ENCODE measurements around the gene GLIS1. TPM values are rescaled to one million over a fixed set of nuclear protein-coding genes. Genes with fewer than 3 reads are reported as not detected.

The GLIS1 gene
- total RNA-seq (2021) (0.13 and 0.24 TPM in 2 replicates), Bru-seq, nascent RNA (percentile 14 among the genes with signal in this experiment), BruChase-seq, experiment 1, labeled RNA remaining after a 2-hour chase (percentile 20 among the genes with signal in this experiment), BruChase-seq, experiment 2, labeled RNA remaining after a 6-hour chase (percentile 25 among the genes with signal in this experiment)
- long read RNA-seq: 0 reads

DNA sequence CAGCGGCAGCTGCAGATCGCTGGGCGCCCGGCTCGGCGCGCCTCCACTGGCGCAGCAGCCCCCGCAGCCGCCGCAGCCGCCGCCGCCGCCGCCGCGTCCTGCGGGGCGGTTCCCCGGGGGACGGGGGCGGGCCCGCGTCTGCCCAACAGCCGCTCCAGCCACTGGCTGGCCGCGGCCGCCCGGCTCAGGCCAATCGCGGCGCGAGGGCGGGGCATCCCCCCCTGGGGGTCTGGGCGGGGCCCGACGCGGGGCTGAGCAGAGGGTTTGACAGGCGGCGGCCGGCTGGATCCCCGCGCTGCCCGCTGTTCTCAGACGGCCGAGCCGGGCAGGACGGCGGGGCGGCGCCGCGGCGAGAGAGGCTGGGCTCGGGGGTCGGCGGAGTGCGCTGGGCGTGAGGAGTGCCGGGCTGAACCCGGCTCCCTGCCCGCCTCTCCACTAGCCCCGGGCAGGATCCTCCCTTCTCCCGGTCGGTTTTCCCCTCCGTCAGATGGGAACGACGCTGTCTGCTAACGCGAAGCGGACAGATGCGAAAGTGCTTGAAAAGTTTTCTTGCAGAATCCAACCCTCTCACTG, at the start of gene GLIS1:
Gene GLIS1 (minus strand): TSS at position 56 of the 573 bp plus-strand sequence. CDS start 1,100 bp downstream, outside the sequence.
- no peak for TF ChIP-seq EZH2 (IDR thresholded peaks at IDR 0.05; ENCODE audit: borderline replicate concordance, low read depth, low read length, poor library complexity, severe bottlenecking)
- TF ChIP-seq, protein P1, sequence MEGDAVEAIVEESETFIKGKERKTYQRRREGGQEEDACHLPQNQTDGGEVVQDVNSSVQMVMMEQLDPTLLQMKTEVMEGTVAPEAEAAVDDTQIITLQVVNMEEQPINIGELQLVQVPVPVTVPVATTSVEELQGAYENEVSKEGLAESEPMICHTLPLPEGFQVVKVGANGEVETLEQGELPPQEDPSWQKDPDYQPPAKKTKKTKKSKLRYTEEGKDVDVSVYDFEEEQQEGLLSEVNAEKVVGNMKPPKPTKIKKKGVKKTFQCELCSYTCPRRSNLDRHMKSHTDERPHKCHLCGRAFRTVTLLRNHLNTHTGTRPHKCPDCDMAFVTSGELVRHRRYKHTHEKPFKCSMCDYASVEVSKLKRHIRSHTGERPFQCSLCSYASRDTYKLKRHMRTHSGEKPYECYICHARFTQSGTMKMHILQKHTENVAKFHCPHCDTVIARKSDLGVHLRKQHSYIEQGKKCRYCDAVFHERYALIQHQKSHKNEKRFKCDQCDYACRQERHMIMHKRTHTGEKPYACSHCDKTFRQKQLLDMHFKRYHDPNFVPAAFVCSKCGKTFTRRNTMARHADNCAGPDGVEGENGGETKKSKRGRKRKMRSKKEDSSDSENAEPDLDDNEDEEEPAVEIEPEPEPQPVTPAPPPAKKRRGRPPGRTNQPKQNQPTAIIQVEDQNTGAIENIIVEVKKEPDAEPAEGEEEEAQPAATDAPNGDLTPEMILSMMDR (conservative IDR thresholded peaks at IDR 0.05; ENCODE audit: low read depth, low read length): no peak
- ChIA-PET POLR2A (ENCODE audit: low non-redundant PET) (no interaction called here), CTCF (no interaction called here)
- Histone ChIP-seq H3K4me3 (ENCODE audit: low read depth, low read length, poor library complexity, severe bottlenecking) (peak within 1 kb of the TSS; percentile 40), H3K9me3 (ENCODE audit: low read depth, low read length, poor library complexity, severe bottlenecking) (no peaks in the 10 kb centered on the region), H3K27ac (ENCODE audit: low read depth, low read length, poor library complexity, severe bottlenecking) (no peak within 1 kb of the TSS), H3K27me3 (replicated peaks; ENCODE audit: insufficient read depth, low read depth, low read length, poor library complexity) (peaks cover 36% of the 10 kb centered on the region), H3K4me1 (ENCODE audit: insufficient read depth, low read length, poor library complexity, severe bottlenecking) (peaks cover 6% of the 10 kb centered on the region), H3K36me3 (ENCODE audit: insufficient read depth, low read length, poor library complexity, severe bottlenecking) (no peaks in the 10 kb centered on the region)
- DNase-seq (ENCODE audit: low spot score): peak; percentile 81
- BruUV-seq (replicated peaks): no TSS peak
- intact Hi-C loops (cut with micrococcal nuclease; ENCODE audit: unreplicated experiment): no loop called here

DNA sequence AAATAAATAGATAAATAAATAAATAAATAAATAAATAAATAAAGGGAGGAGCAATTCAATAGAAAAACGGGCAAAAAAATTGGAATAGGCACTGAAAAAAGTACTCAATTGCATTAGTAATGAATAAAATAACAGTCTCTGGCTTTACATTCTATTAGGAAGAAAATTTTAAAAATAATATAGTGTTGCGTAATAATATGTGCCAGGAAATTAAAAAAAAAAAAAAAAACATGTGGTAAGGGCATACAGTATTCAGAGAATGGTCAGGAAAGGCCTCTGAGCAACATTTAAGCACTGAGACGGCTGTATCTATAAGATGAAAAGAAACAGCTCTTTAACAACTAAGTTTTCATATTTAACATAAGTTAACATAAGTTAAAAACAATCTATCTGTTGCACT, 48.7 kb upstream of the GLIS1 start:
- Histone ChIP-seq H3K4me1 (ENCODE audit: insufficient read depth, low read length, poor library complexity, severe bottlenecking) (no peaks in the 10 kb centered on the region), H3K36me3 (ENCODE audit: insufficient read depth, low read length, poor library complexity, severe bottlenecking) (peaks cover 10% of the 10 kb centered on the region), H3K4me3 (ENCODE audit: low read depth, low read length, poor library complexity, severe bottlenecking) (no peak overlapping the region), H3K9me3 (ENCODE audit: low read depth, low read length, poor library complexity, severe bottlenecking) (no peaks in the 10 kb centered on the region), H3K27me3 (replicated peaks; ENCODE audit: insufficient read depth, low read depth, low read length, poor library complexity) (no peaks in the 10 kb centered on the region), H3K27ac (ENCODE audit: low read depth, low read length, poor library complexity, severe bottlenecking) (no peak overlapping the region)
- ChIA-PET CTCF (no interaction called here), POLR2A (ENCODE audit: low non-redundant PET) (interaction anchor here (0.6 kb wide), 1 partner anchor 18 kb away, joined by 3 read pairs; no protein-coding TSS in a partner anchor)
- no peak for TF ChIP-seq EZH2 (IDR thresholded peaks at IDR 0.05; ENCODE audit: borderline replicate concordance, low read depth, low read length, poor library complexity, severe bottlenecking)
- TF ChIP-seq, protein P1 (conservative IDR thresholded peaks at IDR 0.05; ENCODE audit: low read depth, low read length): no peak
- BruUV-seq (replicated peaks): no TSS peak
- DNase-seq (ENCODE audit: low spot score): no peak
- intact Hi-C loops (cut with micrococcal nuclease; ENCODE audit: unreplicated experiment): no loop called here

DNA sequence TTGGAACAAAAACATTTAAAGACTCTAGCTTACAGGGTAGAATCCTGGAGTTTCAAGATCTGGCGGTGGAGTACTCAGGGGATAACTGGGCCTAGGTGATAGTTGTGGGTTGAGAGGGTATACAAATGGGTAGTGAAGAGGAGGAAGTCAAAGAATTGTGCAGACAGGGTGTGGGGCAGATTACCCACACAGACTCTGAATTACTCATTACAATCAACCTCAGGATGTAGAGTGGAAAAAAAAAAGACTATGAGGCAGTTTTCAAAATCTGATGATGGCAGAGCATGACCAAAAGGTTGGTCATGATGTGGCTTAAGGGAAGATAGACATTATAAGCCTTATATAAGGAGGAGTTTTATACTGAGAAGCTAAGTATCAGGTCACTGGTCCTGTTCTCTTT, 44.1 kb upstream of the GLIS1 start:
- H3K27ac ChIP-seq (ENCODE audit: low read depth, low read length, poor library complexity, severe bottlenecking): no peak overlapping the region
- BruUV-seq (replicated peaks): no TSS peak
- ChIA-PET POLR2A (ENCODE audit: low non-redundant PET) (no interaction called here), CTCF (no interaction called here)
- TF ChIP-seq, protein P1 (conservative IDR thresholded peaks at IDR 0.05; ENCODE audit: low read depth, low read length): no peak
- TF ChIP-seq EZH2 (IDR thresholded peaks at IDR 0.05; ENCODE audit: borderline replicate concordance, low read depth, low read length, poor library complexity, severe bottlenecking): no peak
- no peak overlapping the region for H3K4me3 ChIP-seq (ENCODE audit: low read depth, low read length, poor library complexity, severe bottlenecking)
- H3K36me3 ChIP-seq (ENCODE audit: insufficient read depth, low read length, poor library complexity, severe bottlenecking): peaks cover 10% of the 10 kb centered on the region
- intact Hi-C loops (cut with micrococcal nuclease; ENCODE audit: unreplicated experiment): no loop called here
- H3K4me1 ChIP-seq (ENCODE audit: insufficient read depth, low read length, poor library complexity, severe bottlenecking): no peaks in the 10 kb centered on the region
- no peaks in the 10 kb centered on the region for H3K9me3 ChIP-seq (ENCODE audit: low read depth, low read length, poor library complexity, severe bottlenecking)
- no peak for DNase-seq (ENCODE audit: low spot score)
- H3K27me3 ChIP-seq (replicated peaks; ENCODE audit: insufficient read depth, low read depth, low read length, poor library complexity): no peaks in the 10 kb centered on the region

Measured in A673 (cell line).